ENCODE results near the gene HLCS. TPM values are rescaled to one million over a fixed set of nuclear protein-coding genes. Genes with fewer than 3 reads are reported as not detected.
A peak's percentile ranks its signal among the peaks of the same experiment; 100 is the strongest.
"Not testable (repeated sequence)": the region's sequence is repeated elsewhere in the genome, so short reads cannot be mapped to it uniquely, and the experiment has no call there.

Gene HLCS
- total RNA-seq, 6 experiments from 2014 or later = 12.6 to 19.1 (median 16.0) TPM

- peak; percentile 95 to 97 (median 96) for DNase-seq
- no peaks in the 10 kb centered on the region for H3K36me3 ChIP-seq
- no peaks in the 10 kb centered on the region for H3K9me3 ChIP-seq
- TF ChIP-seq POLR2A (IDR thresholded peaks at IDR 0.05) (peak; percentile 86), CTCF (IDR thresholded peaks at IDR 0.05) (peak; percentile 94 to 100 (median 98))
- peak overlapping the region; percentile 67 to 75 (median 69) for H3K4me3 ChIP-seq
- intact Hi-C loops (cut with DNase I) = no loop called here
- no peaks in the 10 kb centered on the region for H3K27me3 ChIP-seq
- 0% methylated on average over 17 of the region's 97 CpGs for WGBS (ENCODE audit: insufficient coverage, low coverage, low lambda C conversion rate, missing lambda C conversion rate)
- peak overlapping the region; percentile 89 to 92 (median 89) for H3K27ac ChIP-seq
- H3K4me1 ChIP-seq = peaks cover 0 to 12% (median 4%) of the 10 kb centered on the region in 4 donors
- ATAC-seq = peak; percentile 91 to 96 (median 94)
Observed at GRCh38 chr21:36989699-36990507, 23.4 kb upstream of the HLCS start.

- H3K9me3 ChIP-seq; DNase-seq; H3K36me3 ChIP-seq; intact Hi-C loops (cut with DNase I); ATAC-seq; H3K27me3 ChIP-seq: not testable (repeated sequence)
- peak overlapping the region; percentile 89 to 92 (median 89) for H3K27ac ChIP-seq
- H3K4me1 ChIP-seq = peaks cover 0 to 12% (median 4%) of the 10 kb centered on the region in 4 donors
- peak overlapping the region; percentile 67 to 75 (median 69) for H3K4me3 ChIP-seq
- WGBS (ENCODE audit: insufficient coverage, low coverage, low lambda C conversion rate, missing lambda C conversion rate) = 23% methylated on average over 14 of the region's 22 CpGs
Observed at GRCh38 chr21:36989199-36989698, 22.8 kb upstream of the HLCS start.

- Histone ChIP-seq H3K27me3 (no peaks in the 10 kb centered on the region), H3K9me3 (no peaks in the 10 kb centered on the region), H3K36me3 (no peaks in the 10 kb centered on the region), H3K4me1 (peaks cover 0 to 12% (median 4%) of the 10 kb centered on the region in 4 donors), H3K4me3 (no peak overlapping the region), H3K27ac (no peak overlapping the region)
- WGBS (ENCODE audit: insufficient coverage, low coverage, low lambda C conversion rate, missing lambda C conversion rate) = 78% methylated on average over 3 of the region's 4 CpGs
- TF ChIP-seq POLR2A (IDR thresholded peaks at IDR 0.05) = no peak
- no peak for TF ChIP-seq CTCF (IDR thresholded peaks at IDR 0.05)
- no peak for DNase-seq
- intact Hi-C loops (cut with DNase I) = no loop called here
- no peak for ATAC-seq
Observed at GRCh38 chr21:36988536-36988935, 22.1 kb upstream of the HLCS start.

- intact Hi-C loops (cut with DNase I) = no loop called here
- Histone ChIP-seq H3K4me1 (peaks cover 0 to 12% (median 4%) of the 10 kb centered on the region in 4 donors), H3K27ac (no peak overlapping the region), H3K27me3 (no peaks in the 10 kb centered on the region), H3K4me3 (no peak overlapping the region), H3K36me3 (no peaks in the 10 kb centered on the region), H3K9me3 (no peaks in the 10 kb centered on the region)
- DNase-seq (no peak), ATAC-seq (peak in 1 of 4 donors; percentile 5)
- TF ChIP-seq POLR2A (IDR thresholded peaks at IDR 0.05) = no peak
- no peak for TF ChIP-seq CTCF (IDR thresholded peaks at IDR 0.05)
Observed at GRCh38 chr21:36987845-36988244, 21.4 kb upstream of the HLCS start.

Measured in right lobe of liver (tissue), 6 donors.